Panc1 (cell line): ENCODE data around the gene NUP210. TPM values are rescaled to one million over a fixed set of nuclear protein-coding genes. Genes with fewer than 3 reads are reported as not detected.
A peak's percentile ranks its signal among the peaks of the same experiment; 100 is the strongest.

Source experiments
- ATAC-seq: fragments of 200-7000 bp; cut with Tn5 transposase; 2 replicates; pipeline ENCODE4 v1.9.1; 2020; ENCODE audit warnings: mild to moderate bottlenecking, moderate library complexity
- BruUV-seq: library from RNA; stranded (reverse); fragments of 400-500 nt; replicated peaks from 2 replicates; lab custom pipeline; 2021; lab: Mats Ljungman, UMichigan
- CTCF ChIA-PET: fragments of 300-600 bp; sonication (Branson Sonifier 250); formaldehyde crosslinking; loops from one replicate; lab custom pipeline; 2022; ENCODE audit warnings: antibody characterized with exemption; lab: Charles Lee
- POLR2A ChIA-PET: fragments of 300-600 bp; sonication (Branson Sonifier 250); formaldehyde crosslinking; loops from one replicate; lab custom pipeline; 2022; ENCODE audit warnings: antibody characterized with exemption; lab: Charles Lee
- DNase-seq: peaks from one replicate; pipeline ENCODE4 v3.0.0-alpha.2; 2010; ENCODE audit warnings: low read depth, low spot score
- H3K27ac ChIP-seq: 2 replicates; pipeline ENCODE4 v1.5.1; 2011; ENCODE audit warnings: mild to moderate bottlenecking, low read length, inconsistent platforms
- H3K27me3 ChIP-seq: fragments of 200-500 bp; sonication (Bioruptor generic); 2 replicates; pipeline ENCODE4 v1.6.0; 2014; ENCODE audit warnings: low read length, inconsistent platforms; ENCODE audit not compliant: control insufficient read depth, insufficient read depth
- H3K36me3 ChIP-seq: fragments of 200-500 bp; sonication (Bioruptor generic); 2 replicates; pipeline ENCODE4 v1.5.1; 2014; ENCODE audit warnings: inconsistent platforms, mild to moderate bottlenecking, low read length, moderate library complexity; ENCODE audit not compliant: control insufficient read depth, insufficient read depth
- H3K4me1 ChIP-seq: 2 replicates; pipeline ENCODE4 v1.5.1; 2011; ENCODE audit warnings: inconsistent platforms, mild to moderate bottlenecking, low read length, moderate library complexity; ENCODE audit not compliant: control insufficient read depth, insufficient read depth
- H3K4me3 ChIP-seq, 2 experiments: 2 replicates each; pipeline ENCODE4 v1.5.1; 2011 to 2012; ENCODE audit warnings: low read depth in 2 of 2, low read length in 2 of 2, mild to moderate bottlenecking in 2 of 2, inconsistent platforms in 1 of 2, moderate library complexity in 1 of 2
- H3K9me3 ChIP-seq: fragments of 200-500 bp; sonication (Bioruptor generic); 2 replicates; pipeline ENCODE4 v1.5.1; 2014; ENCODE audit warnings: low read depth, mild to moderate bottlenecking, inconsistent platforms, low read length, moderate library complexity; ENCODE audit not compliant: control insufficient read depth, insufficient read depth
- CTCF ChIP-seq: fragments of 450-650 bp; IDR thresholded peaks from 2 replicates; pipeline ENCODE4 v1.5.1; 2017; ENCODE audit warnings: mild to moderate bottlenecking
- POLR2AphosphoS5 ChIP-seq: IDR thresholded peaks from 2 replicates; pipeline ENCODE4 v1.6.1; 2012; ENCODE audit warnings: mild to moderate bottlenecking, low read depth, low read length, moderate library complexity
- REST ChIP-seq, 2 experiments: IDR thresholded peaks; 2 replicates each; pipeline ENCODE4 v1.6.1; 2011 to 2012; ENCODE audit warnings: low read depth in 2 of 2, control low read depth in 1 of 2, low read length in 1 of 2, mild to moderate bottlenecking in 1 of 2, moderate library complexity in 1 of 2; ENCODE audit not compliant: insufficient read depth in 1 of 2
- SIN3A ChIP-seq: IDR thresholded peaks from 2 replicates; pipeline ENCODE4 v1.6.1; 2012; ENCODE audit warnings: low read depth, mild to moderate bottlenecking, low read length, moderate library complexity, borderline replicate concordance; ENCODE audit not compliant: insufficient read depth
- TCF7L2 ChIP-seq: IDR thresholded peaks from 2 replicates; pipeline ENCODE4 v1.6.1; 2011; ENCODE audit warnings: mild to moderate bottlenecking, low read depth, low read length, inconsistent platforms
- in situ Hi-C: cut with HindIII; loops from 2 replicates; pipeline ENCODE4 v1.10.0; 2016; ENCODE audit warnings: low sequenced_read_pairs, low pct_unique_long_range_greater_than_20kb
- intact Hi-C: fragments of 100-400 bp; cut with micrococcal nuclease; formaldehyde crosslinking; loops from one replicate; pipeline ENCODE4 v1.10.0; 2022; ENCODE audit not compliant: unreplicated experiment
- total RNA-seq: library from RNA; stranded (reverse); gene quantifications from one replicate; pipeline ENCODE4 v1.2.1, GENCODE V29; 2021; ENCODE audit not compliant: unreplicated experiment

Gene NUP210
- total RNA-seq, 1 experiment from 2014 or later = 36.8 TPM

- TF ChIP-seq POLR2AphosphoS5 (no peak), SIN3A (no peak), REST (IDR thresholded peaks at IDR 0.05; ENCODE audit: insufficient read depth in 1 of 2, low read depth in 2 of 2, low read length in 1 of 2) (no peak), TCF7L2 (no peak), CTCF (no peak)
- in situ Hi-C loops = no loop called here
These were observed 81.9 kb downstream of the NUP210 start for GRCh38 chr3:13338231-13338630.

GRCh38 chr3:13336592-13336991 is 83.5 kb downstream of the NUP210 start:
- ATAC-seq = no peak
- no peak overlapping the region for H3K27ac ChIP-seq
- in situ Hi-C loops (no loop called here), intact Hi-C loops (no loop called here)
- no peaks in the 10 kb centered on the region for H3K36me3 ChIP-seq
- no peak for TF ChIP-seq CTCF
- no peak for TF ChIP-seq SIN3A
- no peak for TF ChIP-seq POLR2AphosphoS5
- TF ChIP-seq REST (IDR thresholded peaks at IDR 0.05; ENCODE audit: insufficient read depth in 1 of 2, low read depth in 2 of 2, low read length in 1 of 2) = no peak
- no peak for TF ChIP-seq TCF7L2
- POLR2A ChIA-PET = no interaction called here
- no peak overlapping the region for H3K4me3 ChIP-seq
- H3K4me1 ChIP-seq = no peaks in the 10 kb centered on the region
- H3K27me3 ChIP-seq = no peaks in the 10 kb centered on the region
- CTCF ChIA-PET = interaction anchor here (1.0 kb wide), 1 partner anchor 36 kb away, joined by 3 read pairs; no protein-coding TSS in a partner anchor
- no TSS peak for BruUV-seq
- no peaks in the 10 kb centered on the region for H3K9me3 ChIP-seq
- no peak for DNase-seq

More at GRCh38 chr3:13338231-13338630, 81.9 kb downstream of the NUP210 start:
- Histone ChIP-seq H3K27ac (no peak overlapping the region), H3K9me3 (no peaks in the 10 kb centered on the region), H3K4me3 (no peak overlapping the region), H3K36me3 (no peaks in the 10 kb centered on the region), H3K27me3 (no peaks in the 10 kb centered on the region), H3K4me1 (no peaks in the 10 kb centered on the region)
- intact Hi-C loops = no loop called here
- DNase-seq (no peak), ATAC-seq (0 out of 2 replicates have a peak, but pooled peaks have one; percentile 29)
- CTCF ChIA-PET = no interaction called here
- POLR2A ChIA-PET = no interaction called here
- BruUV-seq = no TSS peak
